RWPE2 (cell line): Measurements from ENCODE around the gene RNASEH2B.

ENCODE experiments used
- ATAC-seq: fragments of 200-7000 bp; cut with Tn5 transposase; 3 replicates; pipeline ENCODE4 v1.9.1; 2021; ENCODE audit warnings: low read depth
- DNase-seq: peaks from one replicate; pipeline ENCODE4 v3.0.0-alpha.2; 2020; ENCODE audit warnings: low spot score
- H3K27ac ChIP-seq: fragments of 450-650 bp; 2 replicates; pipeline ENCODE4 v1.5.1; 2017; ENCODE audit warnings: mild to moderate bottlenecking; ENCODE audit not compliant: poor library complexity, severe bottlenecking
- H3K27me3 ChIP-seq: fragments of 250-450 bp; sonication (Bioruptor Pico); 2 replicates; pipeline ENCODE4 v1.5.1; 2021; ENCODE audit warnings: mild to moderate bottlenecking, moderate library complexity; ENCODE audit not compliant: insufficient read depth, poor library complexity, severe bottlenecking
- H3K36me3 ChIP-seq: fragments of 250-450 bp; sonication (Bioruptor Pico); 2 replicates; pipeline ENCODE4 v1.5.1; 2020; ENCODE audit warnings: low read depth, mild to moderate bottlenecking, moderate library complexity
- H3K4me1 ChIP-seq: fragments of 250-450 bp; sonication (Bioruptor Pico); 2 replicates; pipeline ENCODE4 v1.5.1; 2021; ENCODE audit warnings: mild to moderate bottlenecking, moderate library complexity; ENCODE audit not compliant: insufficient read depth, poor library complexity, severe bottlenecking
- H3K4me3 ChIP-seq: fragments of 250-450 bp; sonication (Bioruptor Pico); 2 replicates; pipeline ENCODE4 v1.5.1; 2021; ENCODE audit warnings: mild to moderate bottlenecking, moderate library complexity; ENCODE audit not compliant: severe bottlenecking
- H3K9me3 ChIP-seq: fragments of 250-450 bp; sonication (Bioruptor Pico); 2 replicates; pipeline ENCODE4 v1.5.1; 2021; ENCODE audit warnings: mild to moderate bottlenecking, moderate library complexity; ENCODE audit not compliant: severe bottlenecking
- CTCF ChIP-seq: fragments of 450-650 bp; IDR thresholded peaks from one replicate; pipeline ENCODE4 v1.5.1; 2017; ENCODE audit warnings: mild to moderate bottlenecking, moderate library complexity; ENCODE audit not compliant: poor library complexity, severe bottlenecking

RNASEH2B gene

GRCh38 chr13:50979187-50979586, 69.6 kb downstream of the RNASEH2B start:
- TF ChIP-seq CTCF = no peak
- Histone ChIP-seq H3K4me1 (no peaks in the 10 kb centered on the region), H3K4me3 (no peak overlapping the region), H3K27me3 (no peaks in the 10 kb centered on the region), H3K36me3 (no peaks in the 10 kb centered on the region), H3K27ac (no peak overlapping the region), H3K9me3 (no peaks in the 10 kb centered on the region)
- no peak for DNase-seq
- no peak for ATAC-seq

- ATAC-seq (no peak), DNase-seq (no peak)
- peak overlapping the region; percentile 30 for H3K4me3 ChIP-seq
- no peaks in the 10 kb centered on the region for H3K4me1 ChIP-seq
- TF ChIP-seq CTCF = no peak
- H3K27me3 ChIP-seq = no peaks in the 10 kb centered on the region
- no peaks in the 10 kb centered on the region for H3K36me3 ChIP-seq
- no peak overlapping the region for H3K27ac ChIP-seq
- H3K9me3 ChIP-seq = no peaks in the 10 kb centered on the region
Measured at GRCh38 chr13:50981686-50982085, 72.1 kb downstream of the RNASEH2B start.

- Histone ChIP-seq H3K9me3 (no peaks in the 10 kb centered on the region), H3K4me3 (no peak overlapping the region), H3K27me3 (no peaks in the 10 kb centered on the region), H3K27ac (no peak overlapping the region), H3K4me1 (no peaks in the 10 kb centered on the region), H3K36me3 (no peaks in the 10 kb centered on the region)
- DNase-seq (no peak), ATAC-seq (no peak)
- TF ChIP-seq CTCF = no peak
Measured at GRCh38 chr13:50989476-50989875, 79.9 kb downstream of the RNASEH2B start.

- no peak for TF ChIP-seq CTCF
- no peaks in the 10 kb centered on the region for H3K27me3 ChIP-seq
- H3K9me3 ChIP-seq = no peaks in the 10 kb centered on the region
- H3K4me3 ChIP-seq = no peak overlapping the region
- ATAC-seq (no peak), DNase-seq (no peak)
- no peaks in the 10 kb centered on the region for H3K36me3 ChIP-seq
- no peak overlapping the region for H3K27ac ChIP-seq
- H3K4me1 ChIP-seq = no peaks in the 10 kb centered on the region
Measured at GRCh38 chr13:50990065-50990817, 80.7 kb downstream of the RNASEH2B start.

- ATAC-seq (no peak), DNase-seq (no peak)
- Histone ChIP-seq H3K9me3 (no peaks in the 10 kb centered on the region), H3K4me3 (no peak overlapping the region), H3K4me1 (no peaks in the 10 kb centered on the region), H3K36me3 (no peaks in the 10 kb centered on the region), H3K27ac (no peak overlapping the region), H3K27me3 (no peaks in the 10 kb centered on the region)
- no peak for TF ChIP-seq CTCF
Measured at GRCh38 chr13:50990818-50991506, 81.4 kb downstream of the RNASEH2B start.
